Suppressor macrophage (primary cell): ENCODE data around the gene IL11.

ENCODE experiments used
- DNase-seq, 4 experiments: peaks; one replicate each; pipeline ENCODE4 v3.0.0-alpha.2; 2020 to 2022

IL11 gene

GRCh38 chr19:55322204-55322885 lies 47.9 kb downstream of the IL11 start:
- no peak for DNase-seq

DNA sequence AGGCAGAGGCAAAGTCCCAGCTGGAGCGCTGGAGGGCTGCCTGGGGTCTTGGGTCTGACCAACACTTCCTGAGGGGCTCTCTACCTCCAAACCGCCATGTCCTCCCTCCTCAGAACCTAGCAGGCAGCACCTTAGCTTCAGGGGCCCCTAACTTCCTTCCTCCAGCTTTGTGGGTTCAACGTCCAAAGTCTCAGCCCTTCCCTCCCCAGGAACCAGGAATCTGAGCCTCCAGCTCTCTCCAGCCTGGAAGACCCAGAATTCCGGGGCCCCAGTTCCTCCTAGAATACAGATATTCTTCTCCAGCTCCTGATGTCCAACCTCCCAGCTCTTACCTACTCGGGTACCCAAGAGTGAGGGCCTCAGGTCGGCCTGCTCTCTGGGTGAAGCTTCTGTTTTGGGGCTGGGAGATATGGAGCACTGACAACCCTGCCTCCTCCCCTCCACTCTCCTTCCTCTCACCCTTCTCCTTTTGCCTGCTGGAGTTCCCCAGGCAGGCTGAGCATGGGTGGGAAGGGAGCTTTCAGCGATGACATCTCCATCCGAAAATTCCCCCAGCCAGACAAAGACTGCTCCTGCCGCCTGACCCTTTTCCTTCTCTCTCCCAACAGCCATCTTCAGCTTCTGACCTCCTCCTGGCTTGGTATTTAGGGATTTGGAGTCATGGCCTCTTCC lies 48.7 kb downstream of the IL11 start:
- peak in 3 of 4 experiments; percentile 51 to 65 (median 61) for DNase-seq

GRCh38 chr19:55320844-55321419 lies 49.3 kb downstream of the IL11 start:
- DNase-seq = no peak

DNA sequence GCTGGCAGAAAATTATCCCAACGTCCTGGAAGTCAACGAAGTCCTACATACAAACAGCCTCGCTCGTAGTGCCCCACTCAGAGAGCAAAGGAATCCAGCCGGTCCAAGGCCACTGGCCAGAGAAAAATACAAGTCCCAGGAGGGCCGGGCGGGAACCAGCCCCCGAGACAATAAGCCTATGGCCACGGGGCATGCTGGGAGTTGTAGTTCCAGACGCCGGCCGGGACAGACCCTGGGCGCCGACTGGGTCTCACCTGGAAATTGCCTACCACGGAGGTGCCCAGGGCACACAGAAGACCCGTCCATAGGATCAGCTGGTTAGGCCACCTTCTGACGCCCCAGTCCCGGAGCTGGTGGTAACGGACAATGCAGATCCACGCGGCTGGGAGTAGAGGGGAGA lies 50.5 kb downstream of the IL11 start:
- no peak for DNase-seq

DNA sequence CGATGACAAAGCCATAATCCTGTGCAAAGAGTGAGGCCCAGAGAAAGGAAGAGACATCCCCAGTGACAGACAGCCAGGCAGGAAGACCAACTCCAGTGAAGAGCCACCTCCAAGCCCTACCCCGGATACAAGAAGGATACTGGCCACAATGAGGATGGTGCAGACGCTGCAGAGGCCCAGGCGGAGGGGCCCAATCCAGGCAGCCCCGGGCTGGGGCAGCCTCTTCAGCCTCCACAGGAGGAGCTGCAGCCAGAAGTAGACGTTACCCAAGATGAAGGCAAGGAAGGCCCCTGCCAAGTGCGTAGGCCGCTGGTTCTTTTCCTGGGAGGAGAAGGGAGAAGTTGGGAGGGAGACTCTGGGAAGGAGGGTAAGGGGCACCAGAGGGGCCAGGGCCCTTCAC lies 53.6 kb downstream of the IL11 start:
- no peak for DNase-seq

DNA sequence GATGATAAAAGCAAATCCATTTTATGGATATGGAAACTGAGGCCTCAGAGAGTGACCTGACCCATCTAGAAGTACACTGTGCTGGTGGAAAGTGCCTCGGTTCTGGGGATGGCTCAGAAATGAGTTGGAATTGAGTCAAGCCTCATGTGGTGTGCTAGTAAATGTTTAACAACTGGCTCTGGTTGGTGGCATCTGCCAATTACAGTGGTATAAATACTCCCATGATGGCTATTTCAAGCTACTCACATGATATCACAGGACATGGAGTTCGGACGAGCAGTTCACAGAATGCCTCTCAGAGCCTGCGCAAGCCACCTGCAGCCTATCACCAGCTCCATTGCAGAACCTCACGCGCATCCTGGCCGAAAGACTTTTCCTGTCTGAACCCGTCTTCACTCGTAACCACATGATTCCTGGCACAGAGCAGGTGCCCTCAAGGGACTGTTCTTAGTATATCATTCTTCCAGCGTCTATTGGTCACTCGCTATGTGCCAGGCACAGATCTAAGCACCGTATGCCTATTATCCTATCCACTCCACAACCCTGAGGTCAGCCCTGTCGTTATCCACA lies 54.2 kb downstream of the IL11 start:
- DNase-seq = no peak

- no peak for DNase-seq
Measured at GRCh38 chr19:55314396-55314795, 55.9 kb downstream of the IL11 start.
